Measurements from ENCODE around the gene RFTN1. TPM values are rescaled to one million over a fixed set of nuclear protein-coding genes. Genes with fewer than 3 reads are reported as not detected.

RFTN1 gene
- total and polyA plus RNA-seq, 2 experiments from 2014 or later = 3.3 to 7.2 TPM

GRCh38 chr3:16520970-16521881 is 7.7 kb upstream of the RFTN1 start:
- ATAC-seq (no peak), DNase-seq (ENCODE audit: low spot score) (no peak)
- no peak overlapping the region for H3K4me3 Mint-ChIP-seq
- H3K27me3 ChIP-seq (ENCODE audit: insufficient read depth) = no peaks in the 10 kb centered on the region
- no peak overlapping the region for H3K4me2 ChIP-seq
- 0 out of 2 replicates have a peak, but pooled peaks cover 3% of the 10 kb centered on the region for H3F3A ChIP-seq (replicated peaks; ENCODE audit: low read depth)
- H3K4me1 Mint-ChIP-seq = peaks cover 17% of the 10 kb centered on the region
- H3K36me3 Mint-ChIP-seq (ENCODE audit: low read depth) = no peaks in the 10 kb centered on the region
- peaks cover 10% of the 10 kb centered on the region for H3K4me1 ChIP-seq (ENCODE audit: insufficient read depth)
- H3K4me3 ChIP-seq = no peak overlapping the region
- no peak overlapping the region for H3K27ac Mint-ChIP-seq
- no peak overlapping the region for H3K27ac ChIP-seq (ENCODE audit: low read depth)
- peaks cover 4% of the 10 kb centered on the region; the same call in 1 of the 3 replicates for H3K9me3 Mint-ChIP-seq
- TF ChIP-seq ZNF462 (CRISPR knock-in tag; IDR thresholded peaks at IDR 0.05) = no peak
- no peak for TF ChIP-seq ETS1 (IDR thresholded peaks at IDR 0.05)
- TF ChIP-seq REST (IDR thresholded peaks at IDR 0.05; ENCODE audit: unreplicated experiment) = no peak
- no peak for TF ChIP-seq ZNF331 (CRISPR knock-in tag; IDR thresholded peaks at IDR 0.05; ENCODE audit: low read depth)
- TF ChIP-seq POLR2AphosphoS5 (IDR thresholded peaks at IDR 0.05; ENCODE audit: low read depth) = no peak
- TF ChIP-seq EZH2phosphoT487 (IDR thresholded peaks at IDR 0.05; ENCODE audit: unreplicated experiment) = no peak
- no peak for TF ChIP-seq EZH2 (IDR thresholded peaks at IDR 0.05; ENCODE audit: low read depth, unreplicated experiment)
- no peak for TF ChIP-seq NANOG (IDR thresholded peaks at IDR 0.05; ENCODE audit: borderline replicate concordance)
- TF ChIP-seq JUNB (IDR thresholded peaks at IDR 0.05; ENCODE audit: unreplicated experiment) = no peak
- no peak for TF ChIP-seq CTCF (conservative IDR thresholded peaks at IDR 0.05; ENCODE audit: low read depth in 2 of 2)
- no peak for TF ChIP-seq ZNF114 (CRISPR knock-in tag; IDR thresholded peaks at IDR 0.05)
- TF ChIP-seq CREB1 (CRISPR knock-in tag; IDR thresholded peaks at IDR 0.05; ENCODE audit: low read depth) = no peak
- TF ChIP-seq STAT1 (IDR thresholded peaks at IDR 0.05; ENCODE audit: unreplicated experiment) = no peak
- H4K20me1 ChIP-seq (replicated peaks; ENCODE audit: insufficient read depth) = no peaks in the 10 kb centered on the region
- peaks cover 15% of the 10 kb centered on the region; the same call in 1 of the 2 replicates for H3K9me2 ChIP-seq (ENCODE audit: insufficient read depth)
- peaks cover 3% of the 10 kb centered on the region for H3K27me3 Mint-ChIP-seq (ENCODE audit: insufficient read depth, low read depth, poor library complexity)
- peaks cover 6% of the 10 kb centered on the region; the same call in 1 of the 2 replicates for H3K36me3 ChIP-seq (ENCODE audit: insufficient read depth)
- H2AFZ ChIP-seq = no peak overlapping the region
- H3K79me2 ChIP-seq (replicated peaks; ENCODE audit: insufficient read depth) = no peaks in the 10 kb centered on the region

Data from GM23338 (cell line).